HuH-7 (cell line): ENCODE measurements around the gene TPCN2.

ENCODE experiments used
- DNase-seq: peaks from one replicate; pipeline ENCODE4 v3.0.0; 2011; ENCODE audit warnings: low spot score

TPCN2 gene

DNA sequence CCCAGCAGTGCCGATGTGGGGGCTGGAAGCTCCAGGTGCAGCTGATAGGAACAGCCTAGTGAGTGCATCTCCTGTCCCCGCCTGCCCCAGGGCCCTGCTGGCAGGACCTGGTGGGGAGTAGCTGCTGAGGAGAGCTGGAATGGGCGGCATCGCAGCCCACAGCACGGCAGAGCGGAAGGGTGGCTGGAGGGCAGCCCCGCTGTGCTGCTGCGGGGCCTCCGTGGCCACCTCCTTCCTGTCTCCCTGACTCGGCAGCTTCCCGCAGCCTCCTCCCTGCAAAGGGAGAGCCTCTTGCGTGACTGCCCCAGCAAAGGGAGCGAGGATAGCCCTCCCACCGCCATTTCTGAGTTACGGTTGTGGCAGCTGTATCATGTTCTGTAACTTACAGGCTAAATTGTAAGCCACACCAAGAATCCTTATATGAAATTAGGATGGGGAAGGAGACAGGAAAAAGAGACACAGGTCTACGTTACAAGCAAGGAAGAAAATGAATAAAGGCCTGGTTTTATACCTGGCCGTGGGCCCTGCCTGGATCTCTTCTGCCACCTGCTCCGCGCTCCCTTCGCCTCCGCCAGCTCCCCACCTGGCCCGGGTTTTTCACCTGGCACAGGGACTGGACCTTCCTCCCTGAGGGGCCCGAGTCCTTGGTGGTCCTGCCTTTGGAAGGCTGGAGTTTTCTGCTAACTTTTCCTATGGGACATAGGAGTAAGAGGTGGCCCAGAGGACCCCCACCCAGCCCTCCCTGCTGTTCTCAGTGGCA, 10.0 kb downstream of the TPCN2 start:
- DNase-seq: no peak

DNA sequence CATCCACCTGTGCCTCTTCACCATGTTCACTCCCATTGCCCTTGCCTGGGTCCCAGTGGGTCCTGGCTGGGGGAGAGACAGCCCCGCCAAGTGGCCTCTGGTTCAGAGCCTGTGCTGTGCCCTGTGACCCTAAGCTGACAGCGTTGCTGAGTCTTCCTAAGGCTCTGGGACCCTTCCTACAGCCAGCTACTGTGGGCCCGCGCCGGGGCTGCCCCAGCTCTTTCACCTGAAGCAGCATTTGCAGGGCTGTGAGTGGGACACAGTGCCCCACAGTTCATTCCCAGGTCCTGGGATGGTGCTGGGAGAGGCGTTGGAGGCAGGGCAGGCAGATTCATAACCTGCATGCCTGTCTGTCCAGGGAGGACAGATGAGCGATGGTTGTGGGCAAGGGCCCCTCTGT, 10.7 kb downstream of the TPCN2 start:
- no peak for DNase-seq

DNA sequence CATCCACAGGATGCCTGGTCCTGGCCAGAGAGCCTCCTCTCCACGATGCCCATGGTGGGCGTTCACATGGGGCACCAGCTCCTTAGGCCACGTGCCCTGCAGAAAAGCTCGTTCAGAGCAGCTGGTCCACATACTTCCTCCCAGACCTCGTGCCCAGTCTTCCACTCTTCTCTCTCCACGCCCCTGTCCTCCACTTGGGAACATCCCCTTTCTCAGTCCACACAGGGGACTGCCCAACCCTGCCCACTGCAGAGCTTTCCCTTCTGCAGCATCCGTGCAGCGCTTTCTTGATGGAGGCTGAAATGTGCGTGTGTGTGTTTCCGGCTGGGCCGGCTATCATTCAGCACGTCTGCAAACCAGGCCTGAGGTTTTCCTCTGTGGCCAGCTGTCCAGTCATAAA, 11.3 kb downstream of the TPCN2 start:
- no peak for DNase-seq

DNA sequence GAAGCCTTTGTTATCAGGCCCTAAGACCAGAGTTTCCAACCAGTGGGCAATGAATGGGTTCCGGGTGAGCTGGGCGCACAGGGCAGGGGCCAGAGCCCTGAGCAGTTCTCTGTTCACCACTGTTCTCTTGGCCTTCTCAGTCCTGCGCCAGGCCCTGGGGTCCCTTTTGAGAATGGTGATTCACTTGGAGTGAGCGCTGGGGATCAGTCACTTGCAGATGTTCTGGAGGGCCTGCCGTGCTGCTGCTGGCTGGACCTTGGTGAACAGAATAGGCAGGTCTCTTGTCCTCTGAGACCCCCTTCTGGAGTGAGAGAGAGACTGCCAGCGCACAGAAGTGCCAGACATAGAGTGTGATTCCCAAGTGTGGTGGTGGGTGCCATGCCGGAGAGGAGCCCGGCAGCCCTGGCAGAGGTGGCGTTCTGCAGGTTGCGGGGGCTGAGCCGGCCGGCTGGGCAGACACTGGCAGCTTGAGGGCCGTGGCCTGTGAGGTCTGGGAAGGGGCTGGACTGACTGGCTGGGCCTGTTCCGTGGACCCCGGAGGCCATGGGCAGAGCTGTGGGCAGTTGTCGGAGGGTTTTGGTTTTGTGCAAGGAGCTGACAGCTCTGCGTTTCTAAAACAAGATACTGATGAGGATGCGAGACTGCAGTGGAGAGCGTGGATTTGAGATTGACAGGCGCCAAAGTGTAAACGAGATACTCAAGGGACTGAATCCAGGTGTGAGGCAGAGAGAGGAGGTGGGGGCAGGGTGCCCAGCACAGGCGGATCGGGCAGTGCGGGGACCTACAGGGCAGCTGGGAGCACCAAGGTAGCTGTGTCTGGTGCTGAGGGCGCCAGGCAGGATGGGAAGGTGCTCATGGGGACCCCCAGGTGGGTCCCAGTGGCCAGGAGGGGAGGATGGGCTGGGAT, 12.3 kb downstream of the TPCN2 start:
- DNase-seq: no peak

DNA sequence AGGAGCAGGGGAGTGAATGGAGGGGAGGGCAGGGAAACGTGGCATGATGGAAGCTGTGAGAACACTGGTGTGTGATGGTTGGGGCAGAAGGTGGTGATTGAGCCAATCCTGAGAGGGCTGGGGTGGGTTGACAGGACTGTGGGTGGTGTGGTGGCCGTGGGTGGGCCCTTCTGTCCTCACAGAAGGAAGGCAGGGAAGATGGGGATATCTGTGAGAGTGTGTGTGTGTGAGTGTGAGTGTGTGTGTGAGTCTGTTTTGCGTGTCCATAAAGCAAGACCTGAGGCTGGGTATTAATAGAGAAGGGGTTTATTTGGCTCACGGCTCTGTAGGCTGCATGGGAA, 13.0 kb downstream of the TPCN2 start:
- no peak for DNase-seq

DNA sequence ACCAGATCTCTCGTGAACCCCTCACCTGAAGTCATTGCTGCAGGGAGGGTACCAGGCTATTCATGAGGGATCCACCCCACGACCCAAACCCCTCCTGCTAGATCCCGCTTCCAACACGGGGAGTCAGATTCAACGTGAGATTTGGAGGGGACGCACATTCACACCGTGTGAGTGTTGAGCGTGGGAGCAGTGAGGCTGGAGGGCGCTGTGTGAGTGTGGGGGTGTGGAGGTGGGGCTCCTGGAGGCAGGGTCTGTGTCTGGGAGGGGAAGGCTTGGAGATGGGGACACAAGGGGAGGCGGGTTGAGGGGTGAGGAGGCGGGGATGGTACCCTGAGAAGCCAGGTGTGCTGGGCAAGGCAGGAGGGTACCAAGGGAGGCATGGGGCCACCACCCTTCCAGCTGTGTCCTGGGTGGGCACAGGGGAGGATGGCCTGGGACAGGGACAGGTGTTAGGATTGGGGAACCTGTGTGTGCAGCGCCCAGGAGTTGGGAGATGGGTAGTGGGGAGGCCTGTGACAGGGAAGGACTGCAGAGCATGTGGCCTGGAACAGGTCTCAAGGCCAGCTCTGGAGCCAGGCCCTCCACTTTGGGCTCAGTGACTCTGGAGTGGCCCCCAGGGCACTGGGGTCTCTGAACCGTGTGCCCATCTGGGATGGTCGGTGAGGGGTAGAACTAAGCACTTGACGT, 13.6 kb downstream of the TPCN2 start:
- no peak for DNase-seq

DNA sequence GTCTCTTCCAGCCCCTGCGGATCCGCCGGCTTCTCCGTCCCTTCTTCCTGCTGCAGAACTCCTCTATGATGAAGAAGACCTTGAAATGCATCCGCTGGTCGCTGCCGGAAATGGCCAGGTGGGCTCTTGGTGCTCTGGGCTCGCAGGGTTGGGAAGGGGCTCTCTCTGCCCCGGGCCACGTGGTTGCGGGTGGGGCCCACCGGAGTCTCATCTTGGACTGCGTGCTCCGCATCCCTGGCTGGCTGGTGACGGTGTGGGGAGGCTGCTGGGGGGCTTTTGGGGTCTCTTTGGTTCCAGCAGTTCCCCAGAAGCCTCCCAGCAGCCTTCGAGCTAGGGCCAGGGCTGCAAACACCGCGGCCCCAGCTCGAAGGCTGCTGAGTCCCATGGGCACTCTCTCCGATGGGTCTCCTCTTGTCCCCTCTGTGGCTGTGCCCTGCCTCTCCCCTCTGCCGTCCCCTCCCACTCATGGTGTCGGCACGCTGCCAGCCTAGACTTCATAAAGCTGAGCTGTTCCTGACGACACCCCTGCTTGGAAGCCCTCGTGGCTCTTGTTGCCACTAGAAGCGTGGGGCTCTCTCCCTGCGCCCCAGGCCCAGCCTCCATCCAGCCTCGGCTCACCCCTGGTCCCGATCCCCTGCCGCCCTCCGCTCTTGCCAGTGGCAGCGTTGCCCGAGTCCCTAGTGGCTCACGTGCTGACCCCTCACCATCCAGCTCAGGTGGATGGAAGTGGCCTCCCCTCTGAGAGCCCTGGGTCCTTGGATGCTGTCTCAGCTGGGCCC, 14.3 kb downstream of the TPCN2 start:
- no peak for DNase-seq

DNA sequence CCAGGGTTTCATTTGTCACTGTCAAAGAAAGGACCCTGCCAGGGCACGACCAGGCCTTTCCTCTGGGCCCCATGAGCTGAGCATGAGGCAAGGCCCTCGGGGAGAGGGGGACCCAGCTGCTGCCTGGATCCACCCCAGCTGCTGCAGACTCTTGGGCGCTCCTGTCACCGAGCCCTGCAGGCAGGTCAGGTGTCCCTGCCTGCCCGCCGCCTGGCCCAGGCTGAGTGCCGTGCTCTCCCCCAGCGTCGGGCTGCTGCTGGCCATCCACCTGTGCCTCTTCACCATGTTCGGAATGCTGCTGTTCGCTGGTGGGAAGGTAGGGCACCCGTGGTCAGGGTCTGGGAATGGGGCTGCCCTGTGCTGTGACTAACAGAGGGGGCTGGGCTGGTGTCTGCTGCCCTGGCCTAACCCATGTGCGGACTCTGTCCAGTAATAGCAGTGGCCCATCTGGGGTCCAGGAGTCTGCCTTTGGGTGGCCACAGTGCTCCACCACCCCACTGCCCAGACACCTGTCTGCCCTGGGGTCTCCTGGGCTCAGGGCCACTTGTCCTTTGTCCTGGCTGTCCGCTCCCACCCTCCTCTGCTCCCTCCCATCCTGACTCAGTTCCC, 15.0 kb downstream of the TPCN2 start:
- DNase-seq: no peak

DNA sequence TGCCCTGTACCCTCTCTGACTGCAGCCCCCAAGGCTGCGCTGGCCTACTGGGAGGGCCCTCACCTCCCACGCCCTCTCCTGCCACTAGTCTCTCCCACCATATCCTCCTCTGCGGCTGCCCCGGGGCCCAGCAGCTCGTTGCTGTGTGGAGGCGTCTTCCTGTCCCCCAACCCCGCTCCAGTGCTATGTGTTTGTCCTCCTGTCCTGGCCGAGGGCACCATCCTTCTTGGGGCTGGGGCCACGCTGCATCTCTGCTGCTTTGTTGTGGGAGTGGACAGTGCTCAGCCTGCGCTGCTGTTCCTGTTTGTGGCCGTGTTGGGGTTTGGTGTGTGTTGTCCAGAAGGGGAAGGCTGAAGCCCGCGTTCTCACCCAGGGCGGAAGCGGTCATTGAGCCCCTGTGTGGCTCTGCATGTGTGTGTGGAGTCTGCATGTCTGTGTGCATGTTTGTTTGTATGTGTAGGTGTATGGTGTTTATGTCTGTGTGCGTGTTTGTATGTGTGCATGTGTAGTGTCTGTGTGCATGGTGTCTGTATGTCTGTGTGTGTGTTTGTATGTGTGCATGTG, 15.7 kb downstream of the TPCN2 start:
- DNase-seq: no peak

DNA sequence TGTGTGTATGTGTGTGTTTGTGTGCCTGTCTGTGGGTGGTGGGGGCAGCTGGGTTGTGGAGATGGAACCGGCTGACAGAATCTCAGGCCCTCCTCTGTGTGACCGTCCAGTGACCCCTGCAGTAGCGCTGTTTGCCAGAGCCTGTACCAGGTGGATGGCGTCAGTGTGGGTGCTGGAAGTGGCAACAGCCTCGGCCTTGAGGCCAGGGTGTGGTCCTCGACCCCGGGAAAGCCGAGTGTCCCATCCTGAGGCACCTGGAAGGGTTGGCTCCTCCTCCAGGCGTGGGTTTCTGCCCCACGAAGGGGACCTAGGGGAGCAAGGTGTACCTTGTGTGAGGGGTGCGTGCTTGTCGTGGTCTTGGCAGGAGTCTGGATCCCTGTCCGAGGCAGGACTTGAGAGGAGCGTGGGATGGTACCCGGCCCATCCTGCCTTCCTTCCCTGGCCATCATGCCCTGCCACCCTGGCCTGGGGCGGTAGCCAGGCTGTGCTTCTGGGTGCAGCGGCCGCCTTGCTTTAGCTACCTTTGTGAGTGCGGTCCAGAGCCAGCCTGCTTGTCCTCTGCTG, 16.5 kb downstream of the TPCN2 start:
- DNase-seq: no peak

DNA sequence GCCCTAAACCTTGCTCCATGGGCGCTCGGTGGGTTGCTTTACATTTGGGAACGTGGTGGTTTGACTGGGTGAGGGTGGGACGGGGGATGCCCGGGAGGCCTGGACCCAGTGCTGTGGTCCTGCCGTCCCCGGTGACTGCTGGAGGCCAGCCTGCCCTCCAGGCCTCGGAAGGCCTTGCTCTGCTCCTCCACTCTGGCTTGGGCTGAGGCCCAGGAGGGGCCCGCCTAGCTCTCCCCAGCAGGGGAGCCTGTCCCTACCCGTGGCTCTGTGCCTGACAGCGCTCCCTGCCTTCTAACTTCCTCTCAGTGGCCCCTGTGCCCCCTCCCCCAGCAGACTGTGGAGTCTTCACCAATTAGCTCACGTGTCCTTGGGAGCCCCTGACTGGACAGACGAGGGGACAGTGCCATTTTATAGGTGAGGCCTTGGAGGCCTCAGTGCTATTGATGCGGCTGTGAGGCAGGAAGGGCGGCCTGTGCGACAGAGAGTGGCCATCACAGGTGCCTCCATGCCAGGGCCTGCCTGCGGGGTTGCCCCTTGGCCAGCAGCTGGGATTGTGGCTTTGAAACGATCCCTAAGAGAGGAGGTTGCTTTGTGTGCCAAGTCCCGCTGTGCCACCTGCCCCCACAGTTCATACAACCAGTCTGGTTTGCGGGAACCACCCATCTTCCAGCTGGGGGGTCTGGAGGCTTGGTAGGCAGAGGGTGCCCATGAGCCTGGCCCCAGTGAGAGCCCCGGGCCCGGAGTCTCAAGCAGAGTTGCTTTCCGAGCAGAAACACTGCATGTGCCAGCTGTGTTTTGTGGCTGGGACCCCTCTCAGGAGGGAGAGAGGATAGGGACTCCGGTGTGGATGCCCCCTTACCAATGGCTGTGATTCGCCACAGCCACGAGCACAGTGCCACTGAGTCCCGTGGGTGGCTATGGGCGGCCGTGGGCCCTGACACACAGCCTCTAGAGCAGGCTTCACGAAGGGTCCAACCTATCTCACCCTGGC, 17.7 kb downstream of the TPCN2 start:
- DNase-seq: no peak

DNA sequence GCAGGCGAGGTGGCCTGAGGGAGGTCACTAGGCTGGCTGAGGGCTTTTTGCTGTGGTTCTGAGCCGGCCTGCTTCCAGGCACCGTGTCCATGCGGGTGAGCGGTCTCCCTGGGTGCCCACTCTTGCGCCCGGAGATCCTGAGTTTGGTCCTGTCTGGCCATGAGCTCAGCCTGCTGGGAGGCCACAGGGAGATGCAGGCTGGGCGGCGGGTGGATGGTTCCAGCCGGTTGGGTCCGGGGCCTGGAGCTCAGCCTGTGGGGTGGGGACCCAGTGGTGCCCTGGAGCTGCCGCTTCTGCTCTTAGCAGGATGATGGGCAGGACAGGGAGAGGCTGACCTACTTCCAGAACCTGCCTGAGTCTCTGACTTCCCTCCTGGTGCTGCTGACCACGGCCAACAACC, 18.5 kb downstream of the TPCN2 start:
- no peak for DNase-seq

DNA sequence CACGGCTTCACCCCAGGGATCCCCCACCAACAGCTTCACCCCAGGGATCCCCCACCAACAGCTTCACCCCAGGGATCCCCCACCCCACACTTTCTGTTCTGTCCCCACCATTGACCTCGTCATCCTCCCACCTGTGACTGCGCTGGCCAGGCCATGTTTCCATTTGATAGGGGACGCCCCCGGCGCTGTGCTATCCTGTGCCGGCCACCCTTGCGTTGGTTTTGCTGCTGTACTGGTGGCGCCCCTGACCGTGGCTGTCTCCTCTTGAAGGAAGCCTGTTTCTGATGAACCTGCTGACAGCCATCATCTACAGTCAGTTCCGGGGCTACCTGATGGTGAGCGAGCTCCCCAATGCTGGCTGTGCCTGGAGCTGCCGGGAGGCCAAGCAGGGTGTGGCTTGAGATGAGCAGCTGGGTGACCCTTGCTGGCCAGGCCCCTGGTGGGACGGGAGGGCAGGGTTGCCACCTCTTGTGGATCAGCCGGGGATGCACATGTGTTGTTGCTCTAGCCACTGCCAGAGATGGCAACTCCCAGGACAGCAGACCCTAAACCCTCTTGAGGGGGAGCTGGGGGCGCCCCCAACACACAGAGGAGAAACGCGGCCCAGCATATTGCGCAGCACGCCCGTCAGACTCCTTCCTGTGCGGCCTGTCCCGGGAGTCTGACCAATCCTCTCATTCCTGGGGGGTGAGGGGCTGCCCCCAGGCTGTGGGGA, 22.5 kb downstream of the TPCN2 start:
- DNase-seq: no peak

DNA sequence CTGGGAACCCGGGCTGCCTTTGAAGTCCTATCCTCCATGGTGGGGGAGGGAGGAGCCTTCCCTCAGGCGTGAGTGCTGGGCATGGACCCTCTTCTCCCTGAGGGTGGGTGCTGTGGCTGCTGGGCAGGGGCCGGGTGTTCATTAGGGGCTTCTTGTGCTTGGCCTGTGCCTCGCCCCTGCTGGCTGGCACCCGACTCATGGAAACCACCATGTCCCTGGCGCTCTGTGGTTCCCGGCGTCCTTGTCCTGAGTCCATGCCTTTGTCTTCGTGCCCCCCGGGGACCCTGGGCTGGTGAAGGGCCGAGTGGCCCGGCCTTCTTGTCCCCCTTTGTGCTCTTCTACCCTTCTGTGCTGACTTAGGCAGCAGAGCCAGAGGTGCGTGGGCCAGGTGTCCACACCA, 23.2 kb downstream of the TPCN2 start:
- no peak for DNase-seq

DNA sequence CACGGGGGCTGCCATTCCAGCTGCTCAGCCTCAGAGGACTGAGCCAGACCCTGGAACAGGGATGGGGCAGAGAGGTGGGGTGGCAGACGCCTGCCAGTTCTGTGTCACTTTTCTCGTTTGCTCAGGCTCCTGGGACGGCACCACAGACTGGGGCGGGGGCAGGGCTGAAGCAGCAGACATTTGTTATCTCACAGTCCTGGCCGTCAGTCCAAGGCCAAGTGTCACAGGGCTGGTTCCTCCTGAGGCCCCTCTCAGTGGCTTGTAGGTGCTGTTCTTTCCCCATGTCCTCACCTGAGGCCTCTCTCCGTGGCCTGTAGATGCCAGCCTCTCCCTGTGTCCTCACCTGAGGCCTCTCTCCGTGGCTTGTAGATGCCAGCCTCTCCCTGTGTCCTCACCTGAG, 24.7 kb downstream of the TPCN2 start:
- no peak for DNase-seq

DNA sequence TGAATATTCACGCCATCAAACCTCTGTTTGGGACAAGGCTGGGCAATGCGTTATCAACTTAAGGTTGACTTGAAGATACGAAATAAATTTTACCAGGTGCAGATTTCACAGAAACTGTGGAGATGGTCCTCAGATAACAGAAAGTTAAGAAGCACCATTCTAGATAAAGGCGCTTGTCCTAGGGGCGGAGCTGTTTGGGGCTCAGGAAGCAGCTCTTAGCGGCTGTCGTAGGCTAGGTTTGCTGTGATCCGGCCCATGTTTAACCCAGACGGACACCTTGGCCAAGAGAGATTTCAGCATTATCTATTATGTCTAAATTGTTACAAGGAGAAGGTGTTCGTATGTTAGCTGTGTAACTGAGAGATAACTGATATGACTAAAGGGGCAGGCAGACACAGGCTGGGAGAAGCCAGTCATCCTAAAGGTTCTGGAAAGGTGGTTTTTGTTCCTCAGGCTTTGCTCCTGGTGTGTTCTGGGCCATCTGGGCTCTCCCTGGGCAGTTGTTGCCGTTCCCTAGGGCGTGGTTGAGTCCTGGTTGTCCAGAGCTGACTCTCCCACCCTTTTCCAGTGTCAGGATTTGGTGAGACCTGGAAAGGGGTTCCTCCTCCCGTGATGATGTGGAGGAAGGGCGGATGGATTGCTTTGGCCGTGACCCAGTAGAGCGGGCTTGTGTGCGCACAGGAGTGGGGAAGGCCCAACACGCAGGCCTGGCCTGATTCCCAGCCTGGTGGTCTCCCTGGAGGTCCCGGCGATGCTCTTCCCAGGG, 25.8 kb downstream of the TPCN2 start:
- DNase-seq: no peak

DNA sequence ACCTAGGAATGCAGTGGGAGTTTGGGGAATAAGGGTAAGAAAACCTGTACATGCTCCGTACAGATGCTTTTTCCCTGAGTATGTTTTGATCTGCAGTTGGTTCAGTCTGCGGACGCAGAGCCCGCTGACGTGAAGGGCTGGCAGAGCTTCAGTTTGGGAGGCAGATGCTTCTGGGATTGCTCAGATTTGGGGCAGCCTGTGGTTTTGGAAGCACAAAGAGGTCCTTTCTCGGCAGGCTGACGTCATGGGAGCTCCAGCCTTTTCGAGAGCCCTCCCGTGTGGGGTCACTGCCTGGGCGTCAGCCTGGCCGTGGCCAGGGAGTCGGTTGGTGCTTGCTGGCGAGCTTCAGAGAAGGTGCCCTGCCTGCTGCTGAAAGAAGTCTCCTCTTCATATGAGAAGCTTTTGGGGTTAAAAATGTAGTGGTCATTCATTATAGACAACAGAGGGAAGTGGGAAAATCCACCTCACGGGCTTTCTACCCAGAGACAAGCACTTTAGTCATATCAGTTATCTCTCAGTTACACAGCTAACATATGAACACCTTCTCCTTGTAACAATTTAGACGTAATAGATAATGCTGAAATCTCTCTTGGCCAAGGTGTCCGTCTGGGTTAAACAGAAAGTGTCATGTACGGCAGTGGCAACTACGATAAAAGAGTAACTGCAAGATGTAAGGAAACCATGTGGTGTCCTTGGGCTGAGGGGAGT, 26.8 kb downstream of the TPCN2 start:
- no peak for DNase-seq
